Measurements from ENCODE around the gene OVOL1.

GRCh38 chr11:65743681-65744025 lies 43.2 kb upstream of the OVOL1 start:
- TF ChIP-seq CTCF (IDR thresholded peaks at IDR 0.05; ENCODE audit: low read depth, low read length, missing input control) (no peak), MAX (IDR thresholded peaks at IDR 0.05) (no peak), ATF3 (IDR thresholded peaks at IDR 0.05) (no peak), REST (IDR thresholded peaks at IDR 0.05) (no peak), SP1 (IDR thresholded peaks at IDR 0.05) (no peak), TAF1 (conservative IDR thresholded peaks at IDR 0.05) (no peak), GABPA (IDR thresholded peaks at IDR 0.05 in 1 of 2, conservative IDR thresholded peaks at IDR 0.05 in 1 of 2) (no peak), YY1 (IDR thresholded peaks at IDR 0.05) (no peak), HNF4A (conservative IDR thresholded peaks at IDR 0.05) (no peak)

All from liver (tissue), 3 donors.